ENCODE data around the gene TNFRSF14.
A peak's percentile ranks its signal among the peaks of the same experiment; 100 is the strongest.
"Not testable (repeated sequence)": the region's sequence is repeated elsewhere in the genome, so short reads cannot be mapped to it uniquely, and the experiment has no call there.

Gene TNFRSF14

DNA sequence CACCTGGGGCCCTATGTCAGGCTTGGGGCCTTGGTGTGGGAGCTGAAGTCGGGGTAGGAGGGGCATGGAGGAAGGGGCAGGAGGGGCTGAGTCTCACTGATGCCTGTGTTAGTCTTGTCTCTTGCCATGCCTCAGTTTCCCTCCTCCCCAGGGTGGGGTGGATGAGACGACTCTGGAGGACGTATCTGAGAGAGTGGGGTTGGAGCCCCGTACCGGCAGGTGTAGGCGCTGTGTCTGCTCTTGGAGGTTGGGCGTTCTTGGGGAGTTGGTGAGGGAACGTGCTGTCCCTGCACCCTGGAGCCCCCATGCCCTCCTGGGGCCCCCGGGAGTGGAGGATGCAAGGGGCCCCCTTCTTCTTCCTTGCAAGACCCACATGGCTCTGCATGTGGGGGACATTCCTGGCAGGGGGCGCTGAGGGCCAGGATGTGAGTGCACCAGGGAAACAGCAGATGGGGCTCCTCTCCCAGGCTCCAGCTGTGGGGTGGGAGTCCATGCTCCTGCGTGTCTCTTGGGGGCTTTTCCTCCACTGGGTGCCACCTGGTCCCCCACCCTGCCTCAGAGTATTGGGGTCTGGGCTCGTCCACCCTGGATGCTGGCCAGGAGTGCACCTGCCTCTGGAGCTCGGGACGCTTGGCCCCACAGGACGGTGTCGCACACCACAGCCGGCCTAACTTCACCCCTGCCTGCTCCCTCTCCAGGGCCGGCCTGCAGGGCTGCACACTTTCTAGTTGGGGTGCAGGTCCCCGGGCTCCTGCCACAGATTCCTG is 1.4 kb upstream of the TNFRSF14 start:
- DNase-seq: no peak

DNA sequence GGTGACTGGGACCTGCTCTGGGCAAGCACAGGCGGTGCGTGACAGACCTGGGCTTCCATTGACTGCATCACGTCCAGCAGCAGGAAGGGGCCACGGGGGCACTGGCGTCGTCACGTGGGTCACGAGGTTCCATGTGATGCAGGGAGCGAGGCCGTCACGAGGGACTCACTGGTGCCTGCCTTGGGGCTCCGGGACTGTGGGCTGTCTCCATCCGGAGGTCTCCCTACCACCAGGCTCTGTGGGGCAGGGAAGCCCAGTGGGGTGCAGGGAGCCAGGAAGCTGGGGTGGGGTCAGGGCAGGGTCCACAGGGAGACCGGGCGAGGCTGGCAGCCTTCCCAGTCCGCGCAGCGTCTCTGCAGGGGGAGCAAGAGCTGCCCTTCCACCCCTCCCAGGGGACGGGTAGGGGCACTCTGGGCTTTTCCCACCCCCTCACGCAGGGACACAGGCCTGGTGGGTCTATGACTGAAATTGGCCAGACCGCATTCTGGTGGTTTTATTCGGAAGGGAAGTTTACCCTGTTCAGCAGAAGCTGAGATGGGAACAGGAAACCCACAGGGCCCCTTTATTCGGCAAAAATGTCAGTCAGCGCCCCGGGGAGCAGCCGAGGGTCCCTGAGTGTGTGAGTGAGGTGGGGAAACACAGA is 416 bp upstream of the TNFRSF14 start:
- peak; percentile 62 for DNase-seq

DNA sequence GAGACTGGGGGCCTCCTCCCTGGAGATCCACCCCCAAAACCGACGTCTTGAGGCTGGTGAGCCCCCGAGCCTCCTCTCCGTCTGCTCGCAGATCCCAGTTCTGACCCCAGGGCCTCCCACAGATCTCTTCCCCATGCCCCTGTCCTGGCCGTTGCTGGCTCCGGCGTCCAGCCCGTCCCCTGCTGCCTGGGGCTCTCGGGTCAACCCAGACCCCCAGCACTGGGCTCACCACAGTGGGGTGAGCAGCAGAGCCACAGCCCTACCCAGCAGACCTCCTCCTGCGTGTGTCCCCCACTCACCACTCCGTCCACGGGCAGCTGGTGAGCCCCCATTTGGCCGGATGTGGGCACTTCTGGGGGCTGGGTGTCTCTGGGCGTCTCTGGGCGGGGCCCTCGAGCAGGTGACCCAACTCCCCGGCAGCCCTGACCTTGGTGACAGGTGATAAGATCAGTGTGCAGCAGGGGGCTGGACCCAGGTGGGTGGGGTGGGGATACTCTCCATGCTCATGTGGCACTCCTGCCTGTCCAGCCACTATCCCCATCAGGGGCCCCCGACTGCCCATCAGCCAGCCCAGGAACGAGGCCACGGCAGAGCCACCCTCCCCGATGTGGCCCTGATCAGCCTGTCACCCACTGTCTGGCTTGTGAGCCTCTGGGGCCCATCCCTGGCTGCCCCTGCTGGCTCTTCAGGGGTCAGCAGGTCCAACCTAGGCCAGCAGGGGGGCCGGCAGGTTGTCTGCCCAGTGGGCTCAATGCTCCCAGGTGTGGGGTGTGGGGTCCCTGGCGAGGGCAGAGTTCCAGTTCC is 709 bp downstream of the TNFRSF14 start:
- DNase-seq: no peak

DNA sequence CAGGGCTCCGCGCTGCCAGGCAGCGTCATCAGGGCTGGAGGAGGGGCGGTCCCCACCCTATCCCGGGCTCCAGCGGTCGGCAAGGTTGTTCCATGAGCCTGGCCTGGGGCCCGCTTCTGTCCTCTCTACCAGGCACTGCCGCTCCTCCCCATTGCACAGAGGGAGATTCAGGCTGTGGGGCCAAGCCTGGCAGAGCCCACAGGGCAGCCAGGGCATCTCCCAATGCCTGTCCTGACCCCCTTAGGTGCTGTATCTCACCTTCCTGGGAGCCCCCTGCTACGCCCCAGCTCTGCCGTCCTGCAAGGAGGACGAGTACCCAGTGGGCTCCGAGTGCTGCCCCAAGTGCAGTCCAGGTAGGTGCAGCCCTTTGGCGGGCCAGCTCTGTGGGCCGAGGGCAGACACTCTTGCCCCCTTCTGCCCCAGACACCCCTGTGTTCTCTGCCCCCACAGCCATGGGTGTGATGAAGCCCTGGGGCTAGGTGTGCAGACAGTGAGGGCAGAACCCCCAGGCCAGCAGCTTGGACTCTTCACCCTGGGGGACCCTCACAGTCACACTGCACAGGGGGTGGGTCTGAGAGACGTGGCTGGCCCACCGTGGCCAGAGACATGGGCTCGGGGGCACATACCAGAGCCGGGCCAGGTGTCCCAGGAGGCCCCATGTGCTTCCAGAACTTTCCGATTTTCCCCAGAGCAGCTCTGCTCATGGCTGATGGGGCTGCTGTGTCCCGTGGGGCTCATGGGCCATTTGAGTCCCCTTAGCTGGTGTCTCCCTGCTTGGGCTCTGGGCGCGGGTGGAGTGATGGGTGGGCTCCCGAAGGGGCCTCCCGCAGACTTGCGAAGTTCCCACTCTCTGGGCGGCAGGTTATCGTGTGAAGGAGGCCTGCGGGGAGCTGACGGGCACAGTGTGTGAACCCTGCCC is 1.6 kb downstream of the TNFRSF14 start:
- no peak for DNase-seq

DNA sequence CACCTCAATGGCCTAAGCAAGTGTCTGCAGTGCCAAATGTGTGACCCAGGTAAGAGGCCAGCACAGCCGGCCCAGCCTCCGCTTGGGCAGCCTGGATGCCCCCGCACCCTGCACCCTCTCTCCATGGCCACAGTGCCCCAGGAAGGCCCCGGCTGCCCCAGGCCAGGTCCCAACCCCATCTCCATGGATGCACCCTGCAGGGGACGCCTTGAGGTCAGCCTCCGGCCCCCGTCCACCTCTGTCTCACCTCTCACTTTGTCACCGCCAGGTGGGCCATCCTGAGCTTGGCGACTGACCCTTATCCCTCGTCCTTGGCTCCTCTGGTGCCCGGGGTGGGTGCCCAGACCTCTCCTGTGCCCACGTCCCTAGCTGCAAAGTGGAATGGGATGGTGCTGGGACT is 2.2 kb downstream of the TNFRSF14 start:
- no peak for DNase-seq

DNA sequence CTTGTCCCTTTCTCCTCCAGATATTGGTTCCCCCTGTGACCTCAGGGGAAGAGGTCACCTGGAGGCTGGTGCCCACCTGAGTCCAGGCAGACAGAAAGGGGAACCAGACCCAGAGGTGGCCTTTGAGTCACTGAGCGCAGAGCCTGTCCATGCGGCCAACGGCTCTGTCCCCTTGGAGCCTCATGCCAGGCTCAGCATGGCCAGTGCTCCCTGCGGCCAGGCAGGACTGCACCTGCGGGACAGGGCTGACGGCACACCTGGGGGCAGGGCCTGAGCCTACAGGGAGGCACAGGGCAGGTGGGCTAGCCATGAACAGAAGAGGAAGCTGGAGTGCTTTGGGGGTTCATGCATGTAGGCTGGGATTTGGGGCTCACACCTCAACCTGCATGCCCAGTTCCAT is 2.7 kb downstream of the TNFRSF14 start:
- DNase-seq: no peak

DNA sequence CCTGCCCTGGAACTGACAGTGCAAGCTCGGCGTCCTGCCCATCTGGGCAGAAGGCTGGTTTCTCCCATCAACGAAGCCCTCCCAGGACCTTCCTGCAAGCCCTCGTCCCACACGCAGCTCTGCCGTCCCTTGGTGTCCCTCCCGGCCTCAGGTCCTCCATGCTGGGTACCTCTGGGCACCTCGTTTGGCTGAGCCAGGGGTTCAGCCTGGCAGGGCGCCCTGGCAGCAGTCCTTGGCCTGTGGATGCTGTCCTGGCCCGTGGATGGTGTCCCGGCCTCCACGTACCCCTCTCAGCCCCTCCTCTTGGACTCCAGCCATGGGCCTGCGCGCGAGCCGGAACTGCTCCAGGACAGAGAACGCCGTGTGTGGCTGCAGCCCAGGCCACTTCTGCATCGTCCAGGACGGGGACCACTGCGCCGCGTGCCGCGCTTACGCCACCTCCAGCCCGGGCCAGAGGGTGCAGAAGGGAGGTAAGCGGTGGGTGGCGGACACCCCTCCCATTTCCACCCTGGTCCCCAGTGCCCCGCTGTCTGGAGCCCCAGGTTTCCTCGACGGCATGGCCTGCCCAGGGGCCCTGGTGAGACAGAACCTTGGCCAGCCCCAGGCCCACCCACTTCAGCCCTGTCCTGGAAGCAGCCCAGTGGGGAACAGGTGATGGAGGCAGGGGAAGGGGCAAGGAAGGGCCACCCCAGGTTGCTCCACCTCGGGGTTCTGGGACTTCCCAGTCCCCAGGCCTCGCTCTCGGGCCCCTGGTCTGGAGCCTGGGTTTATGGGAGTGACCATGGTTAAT is 3.5 kb downstream of the TNFRSF14 start:
- DNase-seq: no peak

DNA sequence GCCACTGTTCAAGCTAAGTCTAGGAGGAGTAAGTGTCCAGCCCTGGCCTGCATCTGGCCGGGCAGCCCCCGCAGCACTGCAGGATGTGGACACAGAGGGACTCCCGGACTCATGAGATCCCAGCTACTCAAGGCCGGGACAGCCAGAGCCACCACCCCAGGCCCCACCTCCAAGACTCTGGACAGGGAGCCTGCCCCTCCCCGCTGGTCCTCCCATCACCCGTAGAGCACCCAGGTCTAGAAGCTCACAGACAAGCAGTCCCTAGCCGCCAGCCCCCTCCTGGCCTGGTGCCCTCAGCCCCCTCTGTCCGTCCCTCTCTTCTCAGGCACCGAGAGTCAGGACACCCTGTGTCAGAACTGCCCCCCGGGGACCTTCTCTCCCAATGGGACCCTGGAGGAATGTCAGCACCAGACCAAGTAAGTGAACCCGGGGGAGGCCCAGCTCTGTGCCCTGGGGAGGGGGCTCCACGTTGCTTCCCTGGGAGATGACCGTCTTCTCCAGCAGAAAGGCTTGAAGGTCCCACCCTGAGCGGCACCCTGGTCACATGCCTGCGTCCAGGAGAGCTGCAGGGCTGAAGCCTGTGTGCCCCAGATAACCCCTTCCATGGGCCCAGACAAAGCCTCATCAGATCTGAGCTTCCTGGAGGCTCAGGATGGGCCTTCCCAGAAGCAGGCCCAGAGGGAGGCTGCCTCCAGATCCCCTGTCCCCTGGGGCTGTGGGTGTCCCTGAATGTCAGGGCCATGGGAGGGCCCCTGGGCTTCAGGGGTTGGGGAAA is 4.3 kb downstream of the TNFRSF14 start:
- DNase-seq: no peak

DNA sequence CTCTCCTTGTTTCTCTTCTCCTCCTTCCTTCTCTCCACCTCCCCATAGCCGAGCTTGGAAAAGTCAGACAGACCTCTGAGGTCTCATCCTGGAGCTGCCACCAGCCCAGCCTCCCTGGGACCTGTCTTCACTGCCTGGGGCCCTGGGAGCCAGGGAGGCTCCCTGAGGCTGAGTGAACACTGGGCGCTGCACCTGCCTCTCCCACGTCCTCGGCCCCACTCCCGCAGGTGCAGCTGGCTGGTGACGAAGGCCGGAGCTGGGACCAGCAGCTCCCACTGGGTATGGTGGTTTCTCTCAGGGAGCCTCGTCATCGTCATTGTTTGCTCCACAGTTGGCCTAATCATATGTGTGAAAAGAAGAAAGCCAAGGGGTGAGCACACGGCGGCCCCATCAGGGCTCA is 5.3 kb downstream of the TNFRSF14 start:
- no peak for DNase-seq

DNA sequence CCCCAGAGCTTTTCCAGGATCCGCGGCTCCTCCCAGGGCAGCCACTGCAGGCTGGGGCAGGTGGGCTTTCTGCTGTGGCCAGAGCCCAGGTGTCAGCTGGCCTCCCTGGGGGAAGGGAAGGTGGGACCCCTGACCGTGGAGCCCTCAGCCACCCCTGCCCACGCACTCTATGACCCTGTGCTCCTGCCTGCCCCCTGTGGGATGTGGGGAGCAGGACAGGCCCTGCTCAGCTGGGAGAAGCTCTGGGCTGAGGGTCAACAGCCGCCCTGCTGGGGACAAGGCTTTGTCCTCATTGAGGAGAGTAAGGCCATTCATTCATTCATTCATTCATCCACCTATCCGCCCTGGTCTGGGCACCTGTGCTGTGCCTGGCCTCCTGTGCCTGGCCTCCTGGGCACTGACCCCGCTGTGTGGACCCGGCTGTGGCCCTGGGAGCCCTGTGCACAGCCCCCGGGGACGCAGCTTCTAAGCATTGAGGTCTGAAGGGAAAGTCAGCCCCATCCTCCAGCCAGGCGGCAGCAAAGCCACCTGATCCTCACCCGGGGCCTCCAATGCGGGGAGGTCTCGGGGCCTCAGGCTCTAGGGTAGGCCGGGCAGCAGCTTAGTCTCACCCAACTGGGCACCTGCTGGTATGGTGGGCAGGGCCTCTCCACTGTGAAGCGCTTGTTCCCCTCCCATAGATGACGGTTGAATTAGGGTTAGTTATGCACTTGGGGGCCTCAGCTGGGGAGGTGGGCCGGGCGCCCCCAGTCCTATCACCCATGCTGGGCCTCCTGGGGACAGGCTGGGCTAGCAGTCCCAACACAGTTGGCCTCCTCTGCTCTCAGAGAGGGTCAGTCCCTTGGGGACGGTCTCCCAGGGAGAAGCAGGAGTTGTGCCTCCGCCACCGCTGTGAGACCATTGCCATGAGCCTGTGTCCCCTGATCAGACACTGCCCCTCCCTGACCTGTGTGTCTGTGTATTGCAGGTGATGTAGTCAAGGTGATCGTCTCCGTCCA is 6.0 kb downstream of the TNFRSF14 start:
- DNase-seq: no peak

DNA sequence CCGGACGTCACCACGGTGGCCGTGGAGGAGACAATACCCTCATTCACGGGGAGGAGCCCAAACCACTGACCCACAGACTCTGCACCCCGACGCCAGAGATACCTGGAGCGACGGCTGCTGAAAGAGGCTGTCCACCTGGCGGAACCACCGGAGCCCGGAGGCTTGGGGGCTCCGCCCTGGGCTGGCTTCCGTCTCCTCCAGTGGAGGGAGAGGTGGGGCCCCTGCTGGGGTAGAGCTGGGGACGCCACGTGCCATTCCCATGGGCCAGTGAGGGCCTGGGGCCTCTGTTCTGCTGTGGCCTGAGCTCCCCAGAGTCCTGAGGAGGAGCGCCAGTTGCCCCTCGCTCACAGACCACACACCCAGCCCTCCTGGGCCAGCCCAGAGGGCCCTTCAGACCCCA is 7.0 kb downstream of the TNFRSF14 start:
- DNase-seq: no peak

DNA sequence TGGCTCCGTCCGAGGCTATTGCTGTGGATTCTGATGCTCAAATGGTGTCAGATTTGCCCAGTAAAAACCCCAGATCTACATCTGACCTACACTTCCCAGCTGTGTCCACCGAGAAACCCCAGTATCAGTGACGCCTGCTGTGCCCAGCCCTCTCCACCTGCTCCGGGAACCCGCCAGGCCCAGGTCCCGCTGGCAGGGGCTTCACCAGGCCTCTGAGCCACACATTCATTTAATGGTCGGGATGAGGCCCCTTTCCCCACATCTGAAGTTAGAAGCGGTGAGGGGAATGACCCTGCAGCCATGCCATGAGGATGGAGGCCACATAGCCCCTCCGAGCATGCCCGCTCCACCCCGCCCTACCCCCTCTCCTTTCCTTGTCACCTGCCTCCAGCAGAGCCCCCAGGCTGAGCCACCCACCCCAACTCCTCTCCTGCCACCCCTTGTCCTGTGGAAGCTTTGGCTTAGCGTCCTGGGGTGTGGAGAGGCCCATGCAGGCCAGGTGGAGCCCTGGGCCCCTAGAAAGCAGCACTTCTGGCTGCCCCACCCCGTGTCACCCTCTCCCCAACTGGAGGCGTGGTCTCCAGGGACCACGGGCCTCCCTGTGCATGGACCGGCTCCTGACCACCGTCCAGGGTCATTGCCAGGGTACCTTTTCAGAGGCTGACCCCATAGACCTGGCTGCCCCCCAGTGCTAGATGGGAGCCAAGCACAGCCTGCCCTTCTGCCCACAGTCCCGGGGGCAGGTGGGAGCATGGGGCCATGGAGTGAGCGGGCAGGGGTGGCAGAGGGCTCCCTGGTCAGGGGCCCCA is 8.0 kb downstream of the TNFRSF14 start:
- DNase-seq: no peak

DNA sequence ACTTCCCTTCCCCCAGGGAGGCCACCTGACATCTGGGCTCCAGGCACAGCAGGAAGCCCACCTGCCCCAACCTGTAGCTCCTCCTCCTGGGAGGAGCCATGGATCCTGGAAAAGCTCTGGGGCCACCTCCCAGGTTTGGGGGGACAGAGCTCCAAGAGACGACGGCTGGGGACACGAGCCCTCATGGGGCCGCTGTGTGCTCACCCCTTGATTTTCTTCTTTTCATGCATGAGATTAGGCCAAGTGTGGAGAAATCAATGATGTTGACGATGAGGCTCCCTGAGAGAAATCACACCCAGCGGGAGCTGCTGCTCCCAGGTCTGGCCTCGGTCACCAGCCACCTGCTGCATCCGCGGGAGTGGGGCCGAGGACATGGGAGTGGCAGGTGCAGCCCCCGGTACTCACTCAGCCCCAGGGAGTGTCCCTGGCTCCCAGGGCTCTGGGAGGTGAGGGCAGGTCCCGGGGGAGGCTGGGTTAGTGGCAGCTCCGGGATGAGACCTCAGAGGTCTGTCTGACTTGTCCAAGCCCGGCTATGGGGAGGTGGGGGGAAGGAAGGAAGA is 8.7 kb downstream of the TNFRSF14 start:
- no peak for DNase-seq

DNA sequence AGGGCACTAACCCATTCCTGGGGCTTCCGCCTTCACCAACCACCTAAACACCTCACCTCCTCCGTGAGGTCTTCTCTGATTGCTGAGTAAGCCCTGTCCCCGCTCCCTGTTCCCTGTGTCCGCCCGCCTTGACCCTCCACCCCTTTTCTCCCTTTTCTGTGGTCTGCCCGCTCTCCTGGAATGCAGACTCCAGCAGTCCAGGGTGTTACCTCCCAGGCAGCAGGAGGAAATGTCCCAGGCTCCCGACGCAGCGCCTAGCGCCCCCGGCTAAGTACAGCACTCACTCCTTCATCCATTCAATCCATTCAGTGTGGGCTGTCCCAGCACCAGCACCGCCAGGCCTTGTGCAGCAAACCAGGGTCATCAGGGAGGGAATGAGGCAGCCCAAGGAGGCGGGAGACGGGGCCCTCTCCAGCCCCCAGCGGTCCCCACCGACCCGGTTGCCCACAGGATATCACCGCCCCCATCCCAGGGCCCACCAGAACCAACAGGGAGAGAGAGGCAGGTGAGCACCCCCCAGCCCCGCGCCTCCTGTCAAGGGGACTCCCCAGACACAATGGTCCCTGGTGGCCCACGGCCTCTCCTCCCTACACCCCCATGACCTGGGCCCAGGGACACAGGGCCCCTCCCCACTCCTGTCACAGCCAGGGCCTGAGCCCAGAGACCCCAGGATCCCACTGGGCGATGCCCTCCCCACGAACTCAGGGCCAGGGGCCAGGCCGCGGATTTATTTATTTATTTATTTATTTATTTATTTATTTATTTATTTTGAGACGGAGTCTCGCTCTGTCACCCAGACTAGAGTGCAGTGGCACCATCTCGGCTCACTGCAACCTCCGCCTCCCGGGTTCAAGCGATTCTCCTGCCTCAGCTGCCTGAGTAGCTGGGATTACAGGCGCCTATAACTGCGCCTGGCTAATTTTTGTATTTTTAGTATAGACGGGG is 10.2 kb downstream of the TNFRSF14 start:
- no peak for DNase-seq

DNA sequence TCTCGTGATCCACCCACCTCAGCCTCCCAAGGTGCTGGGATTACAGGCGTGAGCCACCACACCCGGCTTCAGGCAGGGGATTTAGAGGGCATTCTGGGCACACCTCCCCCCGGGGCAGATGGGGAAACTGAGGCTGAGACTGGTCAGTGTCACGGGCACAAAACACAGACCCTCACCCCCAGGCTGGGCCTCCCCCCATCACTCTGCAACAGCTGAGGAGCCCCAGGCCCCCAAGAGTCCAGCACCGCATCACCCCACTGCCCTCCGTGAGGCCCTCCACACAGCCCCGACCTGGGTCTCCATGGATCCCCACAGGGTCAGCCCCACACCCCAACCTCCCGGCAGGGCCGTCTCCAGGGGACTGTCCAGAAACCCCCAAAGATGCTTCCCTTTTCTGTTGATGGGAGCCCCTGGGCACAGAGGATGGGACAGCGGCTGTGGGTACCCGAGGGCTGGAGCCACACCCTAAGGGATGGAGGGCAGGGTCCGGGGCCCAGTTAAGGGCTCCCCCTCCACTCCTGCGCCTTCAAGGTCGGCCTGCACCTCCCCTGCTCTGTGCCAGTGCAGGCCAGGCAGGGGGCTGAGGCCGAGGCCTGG is 11.0 kb downstream of the TNFRSF14 start:
- DNase-seq: no peak

DNA sequence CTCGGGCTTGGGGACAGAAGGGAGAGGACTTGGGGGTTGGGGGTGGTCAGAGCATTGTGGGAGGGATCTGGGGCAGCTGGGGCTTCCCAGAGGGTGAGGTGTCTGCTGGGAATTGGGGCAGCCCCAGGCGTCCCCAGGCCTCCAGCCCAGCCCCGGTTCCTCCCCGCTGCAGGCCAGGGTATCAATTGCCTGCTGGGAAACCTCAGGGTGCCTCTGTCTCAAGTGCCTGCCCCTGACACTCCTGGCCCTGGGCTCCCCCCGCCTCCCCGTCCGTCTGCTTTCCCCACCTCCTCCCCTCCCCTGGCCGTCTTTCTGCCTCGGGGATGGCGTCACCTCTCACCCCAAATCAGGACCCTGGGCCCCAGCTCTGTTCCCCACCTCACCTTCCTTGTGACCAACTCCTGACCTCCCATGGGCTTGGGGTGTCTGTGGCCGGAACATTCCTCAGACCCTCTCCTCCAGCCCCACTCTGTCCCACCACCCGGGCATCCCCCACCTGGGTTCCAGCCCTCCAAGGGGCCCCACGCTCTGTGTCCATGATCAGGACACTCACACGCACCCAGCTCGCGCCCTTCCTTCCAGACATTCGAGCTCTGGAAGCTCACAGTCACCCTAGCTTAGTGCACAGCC is 12.1 kb downstream of the TNFRSF14 start:
- DNase-seq: not testable (repeated sequence)

Data from T-helper 9 cell (primary cell).